Anterior cingulate cortex (tissue), 58 donors: ENCODE results near the gene CRYBG3.

Source experiments
- DNase-seq, 58 donors: peaks; one replicate each; lab custom pipeline; 2025; lab: John Stamatoyannopoulos, UW

CRYBG3 gene

GRCh38 chr3:97969541-97969940 lies 147.7 kb downstream of the CRYBG3 start:
- no peak for DNase-seq

DNA sequence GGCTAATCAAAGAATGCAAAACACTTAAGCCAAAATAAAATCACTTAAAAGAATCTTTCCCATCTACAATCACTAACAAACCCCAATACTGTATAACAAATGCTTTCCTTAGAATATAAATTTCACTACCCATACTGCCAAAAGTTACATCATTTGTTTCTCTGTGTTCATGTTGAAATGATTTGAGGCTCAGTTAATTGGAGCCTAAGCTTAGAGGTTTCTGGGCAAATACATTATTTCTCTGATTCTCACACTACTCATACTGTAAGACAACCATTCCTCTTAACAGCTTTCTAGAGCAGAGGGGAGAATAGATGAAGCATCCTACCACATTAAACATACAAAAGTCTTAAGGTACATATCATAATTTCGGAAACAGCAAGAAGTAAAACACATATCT lies 148.3 kb downstream of the CRYBG3 start:
- DNase-seq: no peak

DNA sequence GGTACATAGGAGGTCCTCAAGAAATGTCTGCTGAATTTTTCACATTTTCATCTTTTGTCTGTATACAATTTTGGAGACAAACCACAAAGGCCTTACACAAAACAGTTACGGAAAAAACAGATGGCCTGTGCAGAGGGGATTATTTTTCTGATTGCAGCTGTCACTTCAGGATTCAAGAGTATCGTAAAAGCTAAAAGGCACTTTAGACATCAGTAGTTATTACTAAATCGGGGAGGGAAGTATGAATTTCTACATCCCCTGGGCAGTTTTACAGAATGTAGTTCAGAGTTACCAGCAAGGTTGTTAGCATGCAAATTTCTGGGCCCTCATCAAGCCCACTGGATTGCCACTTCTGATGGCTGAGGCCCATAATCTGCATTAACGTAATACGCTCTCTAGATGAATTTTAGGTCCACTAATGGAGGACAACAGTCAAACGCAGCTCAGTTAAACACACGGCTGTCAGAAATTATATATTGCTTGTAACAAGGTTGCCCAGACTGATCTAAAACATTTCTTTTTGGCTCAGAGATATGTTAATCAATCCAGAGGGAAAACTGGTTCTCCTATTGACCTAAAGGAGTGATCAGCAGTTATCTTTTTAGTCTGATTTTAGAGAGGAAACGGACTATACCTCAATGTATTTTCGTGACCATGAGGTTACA lies 149.3 kb downstream of the CRYBG3 start:
- no peak for DNase-seq

DNA sequence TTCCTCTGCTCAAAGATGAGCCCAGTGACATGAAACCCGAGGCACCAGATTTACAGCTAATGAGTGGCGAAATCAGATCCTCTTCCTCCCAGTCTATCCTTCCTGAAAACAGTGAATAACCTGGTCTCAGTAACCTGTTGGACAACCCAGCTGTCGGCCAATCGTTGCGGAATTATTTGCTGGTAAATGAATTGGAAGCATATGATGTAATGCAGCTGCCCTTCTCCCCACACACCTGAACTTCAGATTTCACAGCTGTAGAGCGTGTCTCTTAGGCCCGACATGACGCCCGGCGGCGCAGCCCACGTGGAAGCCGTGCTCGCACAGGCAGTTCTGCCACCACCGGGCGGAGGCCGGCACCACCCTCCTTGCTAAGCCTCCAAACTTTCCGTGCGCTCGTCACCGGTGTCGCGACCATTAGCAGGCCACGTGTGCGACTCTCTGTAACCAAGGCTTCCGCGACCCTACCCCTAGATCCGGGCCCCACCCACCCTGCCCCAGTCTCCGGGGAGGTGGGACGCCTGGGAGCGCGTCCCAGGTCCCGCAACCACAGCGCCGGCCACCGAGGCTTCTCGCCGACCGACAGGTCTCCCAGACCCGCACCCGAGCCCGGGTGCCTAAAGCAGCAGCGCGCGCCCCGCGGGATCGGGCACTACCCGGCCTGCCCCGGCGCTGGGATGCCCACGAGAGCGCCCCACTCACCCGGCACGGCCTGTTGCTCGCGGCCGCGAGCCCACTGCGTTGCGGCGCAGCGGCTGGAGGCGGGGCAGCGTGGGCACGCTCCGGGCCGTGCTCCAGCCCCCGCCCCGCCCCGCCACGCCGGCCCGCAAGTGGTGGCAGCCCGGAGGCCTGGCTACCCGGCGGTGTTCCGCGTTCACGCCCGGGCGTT lies 150.1 kb downstream of the CRYBG3 start, which contains the start of gene RIOX2:
Gene RIOX2 (minus strand): TSS at position 753 of the 889 bp plus-strand sequence. CDS start 4,838 bp downstream, outside the sequence.
- peak in 54 of 58 donors; percentile 32 to 82 (median 64) for DNase-seq

DNA sequence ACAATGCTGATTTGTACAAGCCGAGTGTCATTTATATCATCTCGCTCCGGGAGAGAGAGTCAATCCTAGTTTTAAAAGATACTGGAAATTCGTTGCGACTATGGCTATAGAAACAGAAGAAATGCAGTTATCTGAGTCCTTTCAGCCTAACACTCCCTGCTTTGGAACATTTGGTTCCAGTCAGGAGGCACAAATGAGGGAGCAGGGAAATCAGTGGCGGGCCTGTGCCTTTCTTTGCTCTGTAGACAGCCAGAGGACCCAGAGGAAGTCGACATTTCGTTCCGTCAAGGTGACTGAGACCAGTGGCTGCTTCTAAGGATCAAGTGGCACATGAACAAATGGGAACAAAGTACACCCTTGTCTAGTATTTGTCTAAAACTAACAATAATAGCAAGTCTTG lies 151.2 kb downstream of the CRYBG3 start:
- DNase-seq: no peak

- DNase-seq: no peak
Observed at GRCh38 chr3:97974996-97975395, 153.2 kb downstream of the CRYBG3 start.

- DNase-seq: no peak
Observed at GRCh38 chr3:97975466-97975865, 153.7 kb downstream of the CRYBG3 start.

DNA sequence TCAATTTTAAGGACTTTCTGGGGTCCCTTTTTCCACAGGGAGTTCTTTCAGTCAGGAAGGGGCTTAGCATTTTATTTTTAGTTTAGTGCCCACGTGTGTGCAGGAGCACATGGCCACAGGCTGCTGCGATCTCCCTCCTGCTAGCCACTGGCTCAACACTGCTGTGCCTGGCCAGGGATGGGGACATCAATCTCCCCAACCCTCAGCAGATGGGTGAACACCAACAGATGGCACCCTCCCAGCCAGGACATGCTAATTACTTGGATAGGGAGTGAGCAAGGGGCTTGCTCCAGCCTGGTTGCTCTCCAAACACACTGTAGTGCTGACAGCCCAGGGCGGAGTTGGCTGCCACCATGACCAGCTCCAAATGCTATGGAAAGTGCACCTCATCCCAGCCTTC lies 157.8 kb downstream of the CRYBG3 start:
- no peak for DNase-seq

- DNase-seq: no peak
Observed at GRCh38 chr3:97981886-97982285, 160.1 kb downstream of the CRYBG3 start.

DNA sequence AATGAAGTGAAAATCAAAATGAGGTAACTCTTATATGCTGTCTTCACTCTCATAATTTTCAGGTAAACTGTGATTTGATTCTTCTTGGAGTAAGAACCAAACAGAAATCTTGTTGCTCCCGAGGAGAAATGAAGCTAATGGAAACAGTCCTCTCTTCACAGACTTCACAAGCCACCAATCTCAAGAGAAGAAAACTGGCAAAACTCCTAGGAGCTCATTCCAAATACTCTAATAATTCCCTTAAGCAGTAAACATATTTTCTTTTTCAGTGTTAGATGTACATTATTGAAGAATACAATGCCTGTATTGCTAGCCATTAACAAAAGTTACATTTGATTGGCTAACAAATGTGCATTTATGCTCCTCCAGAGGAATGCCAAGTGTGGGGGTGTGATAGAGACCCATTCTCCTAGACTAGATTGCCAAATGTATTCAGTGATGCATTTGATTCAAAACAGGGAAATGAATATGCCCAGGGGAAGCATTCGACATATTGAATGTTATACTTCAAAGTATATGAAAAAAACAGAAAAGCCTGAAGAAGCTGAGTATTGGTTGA lies 162.2 kb downstream of the CRYBG3 start:
- peak in 1 of 58 donors; percentile 40 for DNase-seq

DNA sequence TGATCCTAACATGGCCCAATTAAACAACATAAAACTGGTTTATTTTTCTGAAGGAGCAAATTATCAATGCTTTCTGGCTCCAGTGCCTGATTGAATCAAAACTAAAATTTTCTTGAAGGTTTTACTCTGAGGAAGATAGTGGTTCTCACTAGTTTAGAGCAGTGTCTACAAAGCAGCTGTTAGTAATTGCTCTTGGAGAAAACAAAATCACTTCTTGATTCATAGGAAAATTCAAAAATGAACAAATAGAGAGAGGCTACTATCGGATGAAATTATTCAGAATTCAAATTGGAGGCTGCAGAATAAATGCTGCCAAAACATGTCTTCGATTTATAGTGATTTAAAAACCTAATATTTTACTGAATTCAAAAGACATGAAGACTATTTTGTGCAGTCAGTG lies 165.5 kb downstream of the CRYBG3 start:
- no peak for DNase-seq

DNA sequence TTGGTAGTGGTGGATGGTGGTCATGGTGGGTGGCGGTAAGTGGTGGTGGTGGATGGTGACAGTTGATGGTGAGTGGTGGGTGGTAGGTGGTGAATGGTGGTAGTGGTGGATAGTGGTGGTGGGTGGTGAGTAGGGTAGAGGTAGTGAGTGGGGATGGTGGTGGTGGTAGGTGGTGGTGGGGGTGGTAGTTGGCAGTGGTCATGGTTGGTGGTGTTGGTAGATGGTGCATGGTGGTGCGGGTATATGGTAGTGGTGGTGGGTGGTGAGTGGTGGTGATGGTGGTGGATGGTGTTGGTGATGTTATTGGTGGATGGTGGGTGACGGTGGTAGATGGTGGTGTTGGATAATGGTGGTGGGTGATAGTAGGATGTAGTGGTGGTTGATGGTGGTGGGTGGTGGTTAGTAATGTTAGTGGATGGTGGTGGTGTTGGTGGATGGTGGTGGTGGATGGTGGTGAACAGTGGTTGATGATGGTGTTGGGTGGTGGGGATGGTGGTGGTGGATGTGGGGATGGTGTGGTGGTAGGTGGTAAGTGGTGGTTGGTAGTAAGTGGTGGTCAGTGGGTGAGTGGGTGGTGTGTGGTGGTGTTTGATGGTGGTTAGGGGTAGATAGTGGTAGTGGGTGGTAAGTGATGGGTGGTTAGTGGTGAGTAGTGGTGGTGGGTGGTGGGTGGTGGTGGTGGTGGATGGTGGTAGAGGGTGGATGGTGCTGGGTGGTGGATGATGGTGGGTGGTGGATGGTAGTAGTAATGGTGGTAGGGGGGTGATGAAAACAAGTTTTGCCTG lies 167.2 kb downstream of the CRYBG3 start:
- no peak for DNase-seq

DNA sequence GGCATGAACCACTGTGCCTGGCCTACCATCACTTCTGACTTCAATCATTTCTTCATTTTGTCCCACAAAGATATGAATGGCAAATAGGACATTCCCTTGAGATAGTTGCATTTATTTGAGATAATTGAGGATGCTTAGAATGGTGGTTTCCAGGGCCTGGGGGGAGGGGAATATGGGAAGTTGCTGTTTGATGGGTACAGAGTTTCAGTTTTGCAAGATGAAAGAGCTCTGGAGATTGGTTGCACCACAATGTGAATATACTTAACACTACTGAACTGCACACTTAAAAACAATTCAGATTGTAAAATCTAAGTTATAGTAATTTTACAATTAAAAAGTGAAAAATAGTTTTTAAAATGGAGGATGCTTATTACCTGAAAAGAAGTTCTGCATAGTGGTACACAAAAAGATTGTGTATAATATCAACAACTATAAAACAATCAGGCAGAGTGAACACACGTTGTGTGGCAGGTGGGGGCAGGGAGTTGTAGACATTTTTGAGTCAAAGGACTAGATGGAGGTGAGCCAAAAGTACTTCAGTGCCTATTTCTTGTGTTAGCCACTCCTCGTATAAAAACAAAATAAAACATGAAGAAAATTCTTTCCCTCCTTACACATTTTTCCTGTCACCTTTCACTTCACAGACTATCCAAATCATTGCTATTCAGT lies 168.9 kb downstream of the CRYBG3 start:
- DNase-seq: no peak

- DNase-seq: peak in 1 of 58 donors; percentile 8
Observed at GRCh38 chr3:97991293-97991682, 169.5 kb downstream of the CRYBG3 start.

DNA sequence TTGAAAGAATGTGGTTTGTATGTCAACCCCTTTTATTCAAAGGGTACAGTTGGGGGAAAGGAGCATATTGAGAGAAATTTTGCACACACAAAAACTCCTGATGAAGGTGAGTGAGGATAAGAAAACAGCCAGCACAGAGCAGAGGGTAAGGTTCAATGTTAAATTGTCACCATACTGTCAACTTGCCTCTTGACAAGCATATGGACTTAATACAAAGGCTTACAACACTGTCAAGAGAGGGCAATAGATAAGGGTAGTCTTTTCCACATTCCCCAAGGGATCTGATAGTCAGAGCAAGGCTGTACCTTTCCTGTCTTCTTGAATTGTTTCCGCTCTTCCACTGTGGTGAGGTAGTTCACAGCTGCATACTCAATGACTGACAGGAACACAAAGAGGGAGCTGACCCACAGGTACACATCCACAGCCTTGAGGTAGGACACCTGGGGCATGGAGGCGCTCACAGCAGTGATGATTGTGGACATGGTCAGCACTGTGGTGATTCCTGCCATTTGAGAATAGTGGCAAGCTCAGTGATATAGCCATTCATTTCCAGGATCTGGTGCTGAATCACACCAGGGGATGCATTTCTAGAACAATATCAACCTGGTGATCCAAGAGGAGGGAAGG lies 170.8 kb downstream of the CRYBG3 start:
- DNase-seq: no peak

- no peak for DNase-seq
Observed at GRCh38 chr3:97993526-97993925, 171.7 kb downstream of the CRYBG3 start.

GRCh38 chr3:97994328-97994945 lies 172.6 kb downstream of the CRYBG3 start:
- DNase-seq: no peak
